Glomerular visceral epithelial cell (primary cell): Measurements from ENCODE around the gene RPL12.

Experiments
- DNase-seq: peaks from one replicate; pipeline ENCODE4 v3.0.0-alpha.2; 2016; ENCODE audit errors: extremely low spot score

Gene RPL12

DNA sequence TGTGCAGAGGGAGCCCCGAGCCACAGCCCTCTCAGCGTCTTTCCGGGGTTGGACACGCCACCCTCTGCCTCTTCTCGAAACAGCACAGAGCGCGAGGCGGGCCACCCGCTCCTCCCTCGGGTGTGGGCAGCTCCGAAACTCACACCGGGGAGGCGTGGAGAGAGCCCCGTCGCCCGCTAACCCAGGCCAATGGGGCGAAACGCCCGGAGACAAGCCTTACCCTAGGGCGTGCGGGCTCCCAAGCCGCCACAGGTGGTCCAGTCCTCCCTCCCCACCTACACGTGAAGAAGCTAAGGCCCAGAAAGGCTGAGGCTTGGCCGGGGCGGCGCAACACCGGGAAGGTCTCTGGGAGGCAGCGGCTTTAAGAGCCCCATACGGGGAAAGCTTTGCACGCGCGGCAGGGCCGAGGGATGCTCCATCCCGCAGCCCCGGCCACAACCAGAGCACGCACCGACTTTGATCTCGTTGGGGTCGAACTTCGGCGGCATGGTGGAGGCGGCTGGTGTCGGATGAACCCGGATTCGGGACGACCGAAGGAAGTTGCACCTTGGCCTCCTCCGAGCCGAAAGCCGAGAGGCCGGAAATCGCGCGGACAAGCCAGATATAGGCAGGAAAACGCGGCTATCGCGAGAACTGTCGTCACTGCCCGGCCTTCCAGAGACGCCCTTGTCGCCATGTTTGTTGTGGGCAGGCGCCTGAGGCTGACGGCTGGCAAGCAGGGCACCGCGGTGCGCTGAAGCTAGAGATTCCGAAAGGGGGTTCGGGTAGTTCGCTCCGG, at the start of gene RPL12, which contains the start of gene LRSAM1:
TSS of gene RPL12 (minus strand) at position 577 of the 778 bp plus-strand sequence. CDS start at position 488, 89 bp downstream.
TSS of gene LRSAM1 (plus strand) at position 681 of the 778 bp plus-strand sequence. CDS start 3,018 bp downstream, outside the sequence.
- peak; percentile 97 for DNase-seq

DNA sequence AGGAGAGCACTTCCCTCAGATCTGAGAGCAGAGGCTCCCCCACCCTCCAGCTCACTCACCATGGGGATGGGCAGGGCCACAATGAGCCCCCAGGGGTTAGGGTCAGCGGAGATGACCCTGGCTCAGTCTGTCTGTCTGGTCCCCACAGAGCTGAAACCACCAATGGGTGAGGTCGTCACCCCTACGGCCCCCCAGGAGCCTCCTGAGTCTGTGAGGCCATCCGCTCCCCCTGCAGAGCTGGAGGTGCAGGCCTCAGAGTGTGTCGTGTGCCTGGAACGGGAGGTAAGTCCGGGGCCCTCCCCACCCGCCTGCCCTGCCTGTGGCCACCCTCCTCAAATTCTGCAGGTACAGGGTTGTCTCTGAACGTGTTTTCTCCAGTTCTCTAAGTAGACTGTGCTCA, 49.7 kb upstream of the RPL12 start:
- no peak for DNase-seq

DNA sequence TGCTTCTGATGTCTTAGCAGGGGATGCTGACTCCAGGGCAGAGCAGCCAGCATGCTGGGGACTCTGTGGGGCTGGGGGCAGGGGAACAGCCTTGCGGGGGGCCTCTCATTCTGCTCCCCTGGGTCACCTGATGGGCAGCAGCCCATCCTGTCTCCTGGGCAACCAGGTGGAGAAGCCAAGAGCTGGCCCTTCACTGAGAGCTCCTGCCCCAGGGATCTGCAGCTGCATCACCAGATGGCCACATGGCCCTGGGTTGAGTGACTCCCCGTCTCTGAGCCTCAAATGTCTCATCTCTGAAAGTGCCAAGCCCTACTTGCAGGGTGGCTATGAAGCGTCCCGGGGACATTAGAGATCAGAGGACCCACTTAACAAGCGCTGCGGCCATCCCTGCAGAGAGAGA, 49.2 kb upstream of the RPL12 start:
- no peak for DNase-seq

DNA sequence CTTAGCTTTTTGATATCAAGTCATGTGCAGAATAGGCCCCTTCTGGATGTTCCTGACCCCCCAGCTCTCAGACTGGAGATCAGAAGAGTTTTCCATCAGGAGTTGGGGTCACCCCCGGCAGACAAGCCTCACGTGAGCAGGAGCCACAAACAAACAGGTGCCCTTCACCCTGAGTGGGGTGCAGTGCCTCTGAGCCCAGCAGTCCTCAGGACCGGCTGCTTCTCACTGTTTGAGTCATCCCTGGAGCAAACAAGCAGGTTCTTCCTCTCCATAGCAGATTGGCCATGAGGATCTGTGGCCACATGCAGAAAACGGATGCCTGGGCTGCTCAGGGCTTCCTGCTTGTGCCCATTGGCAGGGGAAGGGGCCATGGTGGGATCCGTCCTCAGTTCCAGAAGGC, 47.1 kb upstream of the RPL12 start:
- DNase-seq: no peak

DNA sequence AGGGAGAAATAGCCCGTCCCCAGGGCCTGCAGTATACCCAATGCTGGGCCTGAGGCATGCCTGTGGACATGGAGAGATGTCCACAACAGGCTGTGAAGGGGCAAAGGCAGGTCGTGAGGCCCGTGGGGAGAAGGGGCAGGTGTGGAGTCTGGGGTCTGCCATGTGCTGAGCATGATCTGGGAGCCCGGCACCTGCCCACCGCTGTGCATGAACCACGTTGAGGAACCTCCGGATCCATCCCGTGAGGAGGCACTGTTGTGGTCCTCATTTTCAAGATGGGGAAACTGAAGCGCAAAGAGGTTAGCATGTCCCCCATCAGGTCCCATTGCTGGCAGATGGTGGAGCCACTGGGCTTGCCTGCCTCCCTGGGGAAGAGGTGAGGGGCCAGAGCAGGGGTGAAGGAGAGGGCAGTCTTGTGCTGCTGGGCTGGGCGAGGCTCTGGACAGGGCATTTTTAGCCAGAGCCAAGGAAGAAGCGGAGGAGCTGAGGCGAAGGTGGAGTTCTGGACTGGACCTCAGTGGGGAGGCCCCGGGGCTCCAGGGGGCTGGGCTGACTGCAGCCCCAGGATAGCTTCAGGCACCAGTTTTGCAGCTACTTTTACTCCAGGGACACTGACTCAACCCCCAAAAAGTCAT, 46.6 kb upstream of the RPL12 start:
- DNase-seq: no peak

- DNase-seq: no peak
Measured at GRCh38 chr9:127496974-127497373, 45.8 kb upstream of the RPL12 start.

DNA sequence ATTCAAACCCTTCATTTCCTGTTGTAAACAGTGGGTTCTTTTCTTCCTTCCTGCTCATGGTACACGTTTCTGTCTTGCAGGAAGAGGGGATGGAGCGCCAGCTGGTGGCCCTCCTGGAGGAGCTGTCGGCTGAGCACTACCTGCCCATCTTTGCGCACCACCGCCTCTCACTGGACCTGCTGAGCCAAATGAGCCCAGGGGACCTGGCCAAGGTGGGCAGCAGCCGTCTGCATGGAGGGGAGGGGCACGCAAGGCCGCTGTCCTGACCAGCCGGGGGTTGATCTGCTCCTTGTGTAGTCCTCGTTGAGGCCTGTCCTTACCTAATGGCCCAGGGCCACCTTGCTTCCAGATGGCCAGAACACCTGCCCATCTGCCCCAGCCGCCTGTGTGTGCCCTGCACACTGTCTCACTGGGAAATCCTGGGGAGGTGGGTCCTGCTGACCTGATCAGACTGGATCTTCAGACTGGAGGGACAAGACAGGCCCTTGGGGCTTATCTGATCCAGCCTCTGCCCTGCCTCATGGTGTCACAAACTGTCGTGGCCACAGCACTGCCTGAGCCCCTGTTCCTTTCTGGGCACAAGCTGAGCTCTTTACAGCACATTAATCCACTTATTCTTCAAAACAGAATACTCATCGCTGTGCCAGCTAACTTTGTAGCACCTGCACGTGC, 44.8 kb upstream of the RPL12 start:
- DNase-seq: no peak

DNA sequence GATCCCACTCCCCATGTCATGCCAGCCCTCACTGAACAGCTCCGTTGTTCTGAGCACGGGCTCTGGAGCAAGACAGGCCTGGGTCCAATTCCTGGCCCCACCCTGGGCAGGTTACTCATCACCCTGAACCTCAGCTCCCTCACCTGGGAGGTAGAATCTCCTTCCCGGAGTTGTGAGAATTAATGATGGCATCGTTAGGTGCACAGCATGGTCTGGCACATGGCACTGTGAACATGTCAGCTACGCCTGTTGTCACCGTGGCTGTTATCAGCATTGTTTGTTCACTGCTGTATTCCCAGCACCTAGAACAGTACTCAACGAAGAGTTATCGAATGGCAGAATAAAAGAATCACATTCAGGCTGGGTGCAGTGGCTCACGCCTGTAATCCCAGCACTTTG, 43.1 kb upstream of the RPL12 start:
- DNase-seq: no peak

DNA sequence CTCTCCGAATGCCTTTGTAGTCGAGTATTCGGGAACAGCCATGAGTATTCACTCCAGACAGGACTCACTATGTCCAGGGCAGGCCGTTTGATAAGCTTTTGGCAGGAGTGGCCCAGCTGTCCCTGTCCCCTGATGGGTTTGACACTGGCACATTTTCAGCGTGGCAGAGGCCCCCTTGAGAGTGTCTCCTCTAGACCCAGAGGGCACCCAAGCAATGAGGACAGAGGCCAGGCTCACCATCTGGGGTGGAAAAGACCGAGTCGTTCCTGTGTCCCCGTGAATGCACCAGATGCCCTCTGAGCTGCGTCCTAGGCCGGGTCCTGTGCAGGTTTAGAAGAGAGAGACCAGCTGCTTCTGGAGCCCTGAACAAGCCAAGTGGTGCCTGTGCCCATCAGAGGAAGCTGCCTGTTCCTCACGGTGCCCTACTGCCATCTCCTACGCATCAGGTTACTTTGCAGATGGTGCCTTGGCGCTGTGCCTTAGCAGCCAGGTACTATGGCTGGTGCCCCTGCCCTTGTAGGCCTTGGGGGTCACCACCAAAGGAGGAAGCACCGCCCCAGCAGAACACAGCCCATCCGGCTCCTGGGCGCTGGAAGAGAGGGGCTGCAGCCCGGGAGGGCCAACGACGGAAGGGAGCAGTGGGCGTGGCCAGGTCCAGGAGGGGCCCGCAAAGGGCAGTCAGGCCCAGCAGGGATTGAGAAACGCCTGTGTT, 42.5 kb upstream of the RPL12 start:
- DNase-seq: no peak

GRCh38 chr9:127492616-127493015, 41.4 kb upstream of the RPL12 start:
- no peak for DNase-seq

DNA sequence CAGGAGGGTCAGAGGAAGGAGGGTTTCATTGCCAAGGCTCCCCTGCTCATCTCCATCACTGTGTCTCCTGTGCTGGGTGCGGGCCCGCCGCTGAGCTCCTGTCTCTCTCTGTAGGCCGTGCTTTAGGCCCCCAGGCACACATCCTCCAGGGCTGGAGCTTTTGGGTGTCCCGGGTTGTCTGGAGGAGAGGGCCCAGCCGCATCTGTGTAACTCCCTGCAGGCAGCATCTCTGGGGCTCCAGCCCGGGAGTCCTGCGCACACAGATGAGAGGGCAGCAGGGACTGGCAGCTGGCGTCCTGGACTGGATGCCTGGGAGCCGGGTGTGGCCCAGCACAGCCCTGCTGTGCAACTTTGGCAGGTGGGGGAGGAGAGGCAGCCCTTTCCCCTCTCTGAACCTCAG, 40.3 kb upstream of the RPL12 start:
- DNase-seq: no peak

- no peak for DNase-seq
Measured at GRCh38 chr9:127490535-127491230, 39.5 kb upstream of the RPL12 start.

- no peak for DNase-seq
Measured at GRCh38 chr9:127489471-127490115, 38.4 kb upstream of the RPL12 start.

DNA sequence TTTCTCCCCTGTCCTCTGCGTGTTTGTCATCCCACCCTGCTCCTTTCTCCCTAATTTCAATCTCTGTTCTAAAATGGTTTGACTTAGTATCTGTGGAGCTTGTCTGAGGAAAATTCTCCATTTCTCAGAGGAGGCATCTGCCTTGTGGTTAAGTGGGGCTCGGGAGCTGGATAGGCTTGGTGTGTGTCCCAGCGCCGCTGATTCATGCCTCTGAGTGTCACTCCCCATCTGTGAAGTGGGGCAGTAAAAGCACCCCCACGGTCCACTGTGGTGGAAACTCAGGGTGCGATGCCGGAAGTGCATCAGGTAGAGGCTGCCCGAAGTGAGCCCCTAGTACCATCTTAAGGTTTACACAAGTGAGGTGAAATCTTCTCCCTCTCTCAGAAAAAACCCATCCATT, 37.7 kb upstream of the RPL12 start:
- DNase-seq: no peak

- no peak for DNase-seq
Measured at GRCh38 chr9:127485995-127486394, 34.8 kb upstream of the RPL12 start.

DNA sequence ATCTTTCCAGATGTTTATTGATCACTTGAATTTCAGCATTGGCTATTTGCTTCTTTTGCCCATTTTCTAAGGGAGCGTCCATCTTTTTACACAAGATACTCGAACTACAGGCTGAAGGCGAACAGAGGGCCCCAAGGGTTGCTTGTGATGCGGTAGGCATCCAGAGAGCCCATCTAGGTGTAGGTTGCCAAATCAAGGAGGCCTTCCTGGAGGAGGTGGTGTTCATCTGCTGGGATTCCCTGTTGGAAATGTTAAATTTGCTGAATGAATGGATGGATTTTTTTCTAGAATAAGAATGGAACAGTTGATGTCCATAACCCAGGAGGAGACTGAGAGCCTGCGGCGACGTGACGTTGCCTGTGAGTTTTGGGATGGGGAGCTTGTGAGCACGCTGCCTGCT, 31.5 kb upstream of the RPL12 start:
- DNase-seq: no peak

- no peak for DNase-seq
Measured at GRCh38 chr9:127479507-127480081, 28.4 kb upstream of the RPL12 start.

DNA sequence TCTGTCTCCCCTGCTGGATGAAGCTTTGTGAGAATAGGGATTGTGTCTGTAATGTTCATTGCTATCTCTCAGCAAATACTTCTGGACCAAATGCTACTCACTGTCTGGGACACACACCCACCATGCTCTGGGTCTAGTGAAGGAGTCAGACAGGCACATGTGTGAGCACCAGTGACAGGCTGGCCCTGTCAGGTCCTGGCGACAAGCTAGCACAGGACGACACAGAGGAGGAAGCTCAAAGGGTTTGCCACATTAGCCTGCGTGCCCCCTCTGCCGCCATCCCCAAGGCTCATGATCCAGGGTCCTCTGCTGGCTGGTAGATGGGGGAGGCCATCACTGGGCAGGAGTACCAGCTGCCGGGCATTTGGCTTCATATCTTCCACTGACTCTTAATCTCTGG, 23.4 kb upstream of the RPL12 start:
- DNase-seq: no peak

GRCh38 chr9:127473932-127474331, 22.7 kb upstream of the RPL12 start:
- DNase-seq: no peak

DNA sequence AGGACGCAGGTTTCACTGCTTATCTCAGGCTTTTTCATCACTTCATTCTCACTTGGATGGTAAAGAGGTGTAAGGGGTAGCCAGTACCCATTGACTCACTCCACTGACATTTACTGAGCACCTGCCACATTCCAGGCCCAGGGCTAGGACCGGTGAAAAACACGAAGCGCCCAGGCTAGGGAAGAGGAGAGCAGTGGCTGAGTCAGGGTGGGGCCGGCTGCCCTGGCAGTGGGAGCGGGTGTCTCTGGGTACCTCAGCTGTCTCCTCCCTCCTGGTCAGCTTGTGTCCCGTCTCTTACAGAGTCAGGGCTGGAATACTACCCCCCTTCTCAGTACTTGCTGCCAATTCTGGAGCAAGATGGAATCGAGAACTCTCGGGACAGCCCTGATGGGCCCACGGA, 22.3 kb upstream of the RPL12 start:
- no peak for DNase-seq

- DNase-seq: no peak
Measured at GRCh38 chr9:127470662-127471061, 19.5 kb upstream of the RPL12 start.
